SIG-M5 treated with dmso at 0.1 percent for 504 hours (cell line): ENCODE results near the gene IFT20.
A peak's percentile ranks its signal among the peaks of the same experiment; 100 is the strongest.
"Not testable (repeated sequence)": the region's sequence is repeated elsewhere in the genome, so short reads cannot be mapped to it uniquely, and the experiment has no call there.

Experiments used
- DNase-seq: peaks from one replicate; lab custom pipeline; 2025; ENCODE audit not compliant: unreplicated experiment; lab: John Stamatoyannopoulos, UW

The IFT20 gene

GRCh38 chr17:28364665-28365363, 29.5 kb upstream of the IFT20 start, which contains the start of gene SEBOX:
SEBOX (minus strand) TSS chr17:28365199; CDS start chr17:28365151, 48 bp downstream.
- no peak for DNase-seq

- no peak for DNase-seq
Measured at GRCh38 chr17:28363776-28364650, 28.7 kb upstream of the IFT20 start.

- no peak for DNase-seq
Measured at GRCh38 chr17:28363186-28363585, 27.9 kb upstream of the IFT20 start.

- no peak for DNase-seq
Measured at GRCh38 chr17:28357901-28358197, 22.6 kb upstream of the IFT20 start.

- DNase-seq = peak; percentile 94
Measured at GRCh38 chr17:28357061-28357900, 22.0 kb upstream of the IFT20 start, which contains the start of gene POLDIP2. POLDIP2 (minus strand) TSS chr17:28357527; CDS start chr17:28357448, 79 bp downstream.

- no peak for DNase-seq
Measured at GRCh38 chr17:28350271-28350670, 15.0 kb upstream of the IFT20 start.

- no peak for DNase-seq
Measured at GRCh38 chr17:28348979-28349378, 13.7 kb upstream of the IFT20 start.

GRCh38 chr17:28347261-28347891, 12.1 kb upstream of the IFT20 start:
- no peak for DNase-seq

GRCh38 chr17:28346746-28347246, 11.5 kb upstream of the IFT20 start:
- no peak for DNase-seq

GRCh38 chr17:28346199-28346580, 10.9 kb upstream of the IFT20 start:
- DNase-seq = no peak

- DNase-seq = no peak
Measured at GRCh38 chr17:28345419-28346198, 10.3 kb upstream of the IFT20 start.

GRCh38 chr17:28344435-28344901, 9.2 kb upstream of the IFT20 start:
- DNase-seq = no peak

- DNase-seq = no peak
Measured at GRCh38 chr17:28344011-28344410, 8.7 kb upstream of the IFT20 start.

GRCh38 chr17:28343491-28343932, 8.2 kb upstream of the IFT20 start:
- no peak for DNase-seq

GRCh38 chr17:28342313-28342712, 7.0 kb upstream of the IFT20 start:
- DNase-seq = no peak

- DNase-seq = no peak
Measured at GRCh38 chr17:28341516-28341915, 6.2 kb upstream of the IFT20 start.

GRCh38 chr17:28340374-28340773, 5.1 kb upstream of the IFT20 start:
- no peak for DNase-seq

GRCh38 chr17:28339431-28339830, 4.2 kb upstream of the IFT20 start:
- DNase-seq = no peak

GRCh38 chr17:28338769-28339212, 3.5 kb upstream of the IFT20 start:
- DNase-seq = not testable (repeated sequence)
